Fibroblast of pulmonary artery (primary cell): ENCODE results near the gene PCDHA2.
"Not testable (repeated sequence)": the region's sequence is repeated elsewhere in the genome, so short reads cannot be mapped to it uniquely, and the experiment has no call there.

Source experiments
- DNase-seq: peaks from one replicate; pipeline ENCODE4 v3.0.0-alpha.2; 2010; ENCODE audit warnings: low read depth
- H3K4me3 ChIP-seq: replicated peaks from 2 replicates; pipeline ENCODE4 v1.5.1; 2011; ENCODE audit warnings: low read depth, mild to moderate bottlenecking, control low read depth, low read length, moderate library complexity
- TF ChIP-seq, protein P1 (sequence below): IDR thresholded peaks from 2 replicates; pipeline ENCODE4 v1.5.1; 2011; ENCODE audit warnings: mild to moderate bottlenecking, control low read depth, low read length, inconsistent platforms; ENCODE audit errors: missing control alignments

The PCDHA2 gene

GRCh38 chr5:140827704-140828361 is 33.2 kb downstream of the PCDHA2 start, which contains the start of gene PCDHA6:
PCDHA6 (plus strand) TSS chr5:140827960; CDS start chr5:140828092, 132 bp downstream.
- peak within 1 kb of the TSS; percentile 12 for H3K4me3 ChIP-seq
- TF ChIP-seq, protein P1, sequence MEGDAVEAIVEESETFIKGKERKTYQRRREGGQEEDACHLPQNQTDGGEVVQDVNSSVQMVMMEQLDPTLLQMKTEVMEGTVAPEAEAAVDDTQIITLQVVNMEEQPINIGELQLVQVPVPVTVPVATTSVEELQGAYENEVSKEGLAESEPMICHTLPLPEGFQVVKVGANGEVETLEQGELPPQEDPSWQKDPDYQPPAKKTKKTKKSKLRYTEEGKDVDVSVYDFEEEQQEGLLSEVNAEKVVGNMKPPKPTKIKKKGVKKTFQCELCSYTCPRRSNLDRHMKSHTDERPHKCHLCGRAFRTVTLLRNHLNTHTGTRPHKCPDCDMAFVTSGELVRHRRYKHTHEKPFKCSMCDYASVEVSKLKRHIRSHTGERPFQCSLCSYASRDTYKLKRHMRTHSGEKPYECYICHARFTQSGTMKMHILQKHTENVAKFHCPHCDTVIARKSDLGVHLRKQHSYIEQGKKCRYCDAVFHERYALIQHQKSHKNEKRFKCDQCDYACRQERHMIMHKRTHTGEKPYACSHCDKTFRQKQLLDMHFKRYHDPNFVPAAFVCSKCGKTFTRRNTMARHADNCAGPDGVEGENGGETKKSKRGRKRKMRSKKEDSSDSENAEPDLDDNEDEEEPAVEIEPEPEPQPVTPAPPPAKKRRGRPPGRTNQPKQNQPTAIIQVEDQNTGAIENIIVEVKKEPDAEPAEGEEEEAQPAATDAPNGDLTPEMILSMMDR, result no peak
- DNase-seq, result peak; percentile 7

GRCh38 chr5:140828362-140828737 is 33.7 kb downstream of the PCDHA2 start:
- TF ChIP-seq, protein P1, result no peak
- no peak for DNase-seq
- no peak overlapping the region for H3K4me3 ChIP-seq

- not testable (repeated sequence) for H3K4me3 ChIP-seq, DNase-seq
These were observed 35.2 kb downstream of the PCDHA2 start for GRCh38 chr5:140829511-140830501.

- TF ChIP-seq, protein P1, result peak; percentile 13
- peak; percentile 40 for DNase-seq
- peak within 1 kb of the TSS; percentile 31 for H3K4me3 ChIP-seq
These were observed 39.3 kb downstream of the PCDHA2 start, which contains the start of gene PCDHA7 for GRCh38 chr5:140833993-140834392. PCDHA7 (plus strand) TSS chr5:140834269; CDS start chr5:140834384, 115 bp downstream.

GRCh38 chr5:140834439-140835008 is 39.9 kb downstream of the PCDHA2 start:
- peak overlapping the region; percentile 31 for H3K4me3 ChIP-seq
- DNase-seq, result not testable (repeated sequence)

DNA sequence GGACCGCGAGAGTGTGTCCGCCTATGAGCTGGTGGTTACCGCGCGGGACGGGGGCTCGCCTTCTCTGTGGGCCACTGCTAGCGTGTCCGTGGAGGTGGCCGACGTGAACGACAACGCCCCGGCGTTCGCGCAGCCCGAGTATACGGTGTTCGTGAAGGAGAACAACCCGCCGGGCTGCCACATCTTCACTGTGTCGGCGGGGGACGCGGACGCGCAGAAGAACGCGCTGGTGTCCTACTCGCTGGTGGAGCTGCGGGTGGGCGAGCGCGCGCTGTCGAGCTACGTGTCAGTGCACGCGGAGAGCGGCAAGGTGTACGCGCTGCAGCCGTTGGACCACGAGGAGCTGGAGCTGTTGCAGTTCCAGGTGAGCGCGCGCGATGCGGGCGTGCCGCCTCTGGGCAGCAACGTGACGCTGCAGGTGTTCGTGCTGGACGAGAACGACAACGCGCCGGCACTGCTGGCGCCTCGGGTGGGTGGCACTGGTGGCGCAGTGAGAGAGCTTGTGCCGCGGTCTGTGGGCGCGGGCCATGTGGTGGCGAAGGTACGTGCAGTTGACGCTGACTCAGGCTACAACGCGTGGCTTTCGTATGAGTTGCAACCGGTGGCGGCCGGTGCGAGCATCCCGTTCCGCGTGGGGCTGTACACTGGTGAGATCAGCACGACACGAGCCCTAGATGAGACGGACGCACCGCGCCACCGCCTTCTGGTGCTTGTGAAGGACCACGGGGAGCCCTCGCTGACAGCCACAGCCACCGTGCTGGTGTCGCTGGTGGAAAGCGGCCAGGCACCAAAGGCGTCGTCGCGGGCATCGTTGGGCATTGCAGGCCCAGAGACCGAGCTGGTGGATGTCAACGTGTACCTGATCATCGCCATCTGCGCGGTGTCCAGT is 41.2 kb downstream of the PCDHA2 start:
- TF ChIP-seq, protein P1, result no peak
- DNase-seq, result no peak
- no peak overlapping the region for H3K4me3 ChIP-seq
